Prostate gland (tissue), 2 donors: ENCODE data around the gene CTNNA3.

ENCODE experiments used
- POLR2AphosphoS5 ChIP-seq: sonication (generic); formaldehyde crosslinking; IDR thresholded peaks from one replicate; pipeline ENCODE4 v1.6.1; 2017; ENCODE audit warnings: antibody characterized with exemption
- TF ChIP-seq, protein P1 (sequence below), 4 experiments: fragments of 200-600 bp in 2 of 4; fragments of 450-650 bp in 2 of 4; sonication (generic) in 2 of 4; IDR thresholded peaks; 1 replicate in 3 of 4; 2 replicates in 1 of 4; pipeline ENCODE4 v1.5.1; 2016 to 2019; ENCODE audit warnings: antibody characterized with exemption in 4 of 4, mild to moderate bottlenecking in 2 of 4, moderate library complexity in 2 of 4

DNA sequence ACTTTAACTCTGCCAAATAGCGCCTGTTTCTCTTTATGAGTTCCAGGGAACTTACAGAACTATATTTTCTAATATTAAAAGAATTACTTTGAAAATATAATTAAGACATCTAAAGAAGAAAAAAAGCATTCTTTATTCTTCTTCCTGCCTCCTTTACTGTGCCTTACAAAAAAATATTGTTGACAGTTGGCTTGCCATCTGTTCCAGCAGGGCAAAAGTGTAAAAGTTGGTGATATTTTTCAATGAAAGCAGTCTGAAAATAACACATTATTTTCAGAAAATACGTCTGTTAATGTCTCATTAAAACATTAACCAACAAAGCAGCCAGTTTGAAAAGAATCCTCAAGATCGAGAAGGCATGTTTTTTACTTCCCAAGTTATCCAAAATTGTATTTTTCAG, 1802.3 kb downstream of the CTNNA3 start:
- TF ChIP-seq, protein P1, sequence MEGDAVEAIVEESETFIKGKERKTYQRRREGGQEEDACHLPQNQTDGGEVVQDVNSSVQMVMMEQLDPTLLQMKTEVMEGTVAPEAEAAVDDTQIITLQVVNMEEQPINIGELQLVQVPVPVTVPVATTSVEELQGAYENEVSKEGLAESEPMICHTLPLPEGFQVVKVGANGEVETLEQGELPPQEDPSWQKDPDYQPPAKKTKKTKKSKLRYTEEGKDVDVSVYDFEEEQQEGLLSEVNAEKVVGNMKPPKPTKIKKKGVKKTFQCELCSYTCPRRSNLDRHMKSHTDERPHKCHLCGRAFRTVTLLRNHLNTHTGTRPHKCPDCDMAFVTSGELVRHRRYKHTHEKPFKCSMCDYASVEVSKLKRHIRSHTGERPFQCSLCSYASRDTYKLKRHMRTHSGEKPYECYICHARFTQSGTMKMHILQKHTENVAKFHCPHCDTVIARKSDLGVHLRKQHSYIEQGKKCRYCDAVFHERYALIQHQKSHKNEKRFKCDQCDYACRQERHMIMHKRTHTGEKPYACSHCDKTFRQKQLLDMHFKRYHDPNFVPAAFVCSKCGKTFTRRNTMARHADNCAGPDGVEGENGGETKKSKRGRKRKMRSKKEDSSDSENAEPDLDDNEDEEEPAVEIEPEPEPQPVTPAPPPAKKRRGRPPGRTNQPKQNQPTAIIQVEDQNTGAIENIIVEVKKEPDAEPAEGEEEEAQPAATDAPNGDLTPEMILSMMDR (IDR thresholded peaks at IDR 0.05), result no peak
- TF ChIP-seq POLR2AphosphoS5, result no peak
